WTC11 (cell line): ENCODE data around the gene TRMT11. TPM values are rescaled to one million over a fixed set of nuclear protein-coding genes. Genes with fewer than 3 reads are reported as not detected.

Experiments
- ATAC-seq: fragments of 200-7000 bp; cut with Tn5 transposase; 2 replicates; pipeline ENCODE4 v1.10.0; 2021; ENCODE audit warnings: mild to moderate bottlenecking, moderate library complexity
- CTCF ChIA-PET: fragments of 300-600 bp; sonication (Branson Sonifier 250); formaldehyde crosslinking; loops from one replicate; lab custom pipeline; 2021; ENCODE audit warnings: antibody characterized with exemption; lab: Charles Lee
- POLR2A ChIA-PET: fragments of 350-600 bp; sonication (Branson Sonifier 250); formaldehyde crosslinking; loops from one replicate; lab custom pipeline; 2021; ENCODE audit warnings: antibody characterized with exemption; lab: Charles Lee
- DNase-seq: peaks from one replicate; pipeline ENCODE4 v3.0.0; 2021; ENCODE audit warnings: low spot score
- H3K27ac Mint-ChIP-seq: 2 replicates; pipeline ENCODE4 v1.8.0; 2021; ENCODE audit warnings: mixed read lengths
- H3K27me3 Mint-ChIP-seq: 2 replicates; pipeline ENCODE4 v1.8.0; 2021; ENCODE audit warnings: low read depth, mild to moderate bottlenecking, moderate library complexity, mixed read lengths
- H3K36me3 Mint-ChIP-seq: 2 replicates; pipeline ENCODE4 v1.8.0; 2021; ENCODE audit warnings: mixed read lengths
- H3K4me1 Mint-ChIP-seq: 2 replicates; pipeline ENCODE4 v1.8.0; 2022; ENCODE audit warnings: mixed read lengths
- H3K4me3 Mint-ChIP-seq: 2 replicates; pipeline ENCODE4 v1.8.0; 2021; ENCODE audit warnings: mild to moderate bottlenecking, moderate library complexity, mixed read lengths
- H3K9me3 Mint-ChIP-seq: 2 replicates; pipeline ENCODE4 v1.8.0; 2021; ENCODE audit warnings: mixed read lengths
- ATF1 ChIP-seq: sonication (generic); formaldehyde crosslinking; IDR thresholded peaks from 2 replicates; pipeline ENCODE4 v1.8.1; 2023; ENCODE audit warnings: mild to moderate bottlenecking, moderate library complexity, missing genetic modification reagents
- CBFB ChIP-seq: sonication (generic); formaldehyde crosslinking; IDR thresholded peaks from 2 replicates; pipeline ENCODE4 v1.8.1; 2022; ENCODE audit warnings: mild to moderate bottlenecking, low read depth, missing genetic modification reagents
- ELF4 ChIP-seq: sonication (generic); formaldehyde crosslinking; IDR thresholded peaks from 2 replicates; pipeline ENCODE4 v1.8.1; 2022; ENCODE audit warnings: low read depth, mild to moderate bottlenecking, moderate library complexity, missing genetic modification reagents
- GABPB1 ChIP-seq: sonication (generic); formaldehyde crosslinking; IDR thresholded peaks from 2 replicates; pipeline ENCODE4 v1.8.1; 2023; ENCODE audit warnings: mild to moderate bottlenecking, missing genetic modification reagents
- JAZF1 ChIP-seq: fragments of 250-450 bp; sonication (Bioruptor Pico); IDR thresholded peaks from 2 replicates; pipeline ENCODE4 v1.9.0; 2021; ENCODE audit warnings: moderate library complexity, mild to moderate bottlenecking, inconsistent platforms
- KAT7 ChIP-seq: sonication (generic); formaldehyde crosslinking; IDR thresholded peaks from 2 replicates; pipeline ENCODE4 v1.8.1; 2023; ENCODE audit warnings: missing genetic modification reagents, mild to moderate bottlenecking, borderline replicate concordance
- MYBL2 ChIP-seq: sonication (generic); formaldehyde crosslinking; IDR thresholded peaks from 2 replicates; pipeline ENCODE4 v1.8.1; 2023; ENCODE audit warnings: mild to moderate bottlenecking, moderate library complexity, missing genetic modification reagents
- NR1H2 ChIP-seq: sonication (generic); formaldehyde crosslinking; IDR thresholded peaks from 2 replicates; pipeline ENCODE4 v1.9.0; 2021; ENCODE audit warnings: mild to moderate bottlenecking, moderate library complexity, missing genetic modification reagents
- OVOL2 ChIP-seq: fragments of 250-450 bp; sonication (Bioruptor Pico); IDR thresholded peaks from 2 replicates; pipeline ENCODE4 v1.9.0; 2021; ENCODE audit warnings: mild to moderate bottlenecking, borderline replicate concordance
- RELA ChIP-seq: sonication (generic); formaldehyde crosslinking; IDR thresholded peaks from 2 replicates; pipeline ENCODE4 v1.8.1; 2022; ENCODE audit warnings: missing genetic modification reagents, mild to moderate bottlenecking, borderline replicate concordance
- TCF7 ChIP-seq: sonication (generic); formaldehyde crosslinking; IDR thresholded peaks from 2 replicates; pipeline ENCODE4 v1.8.0; 2022; ENCODE audit warnings: mild to moderate bottlenecking, low read depth, missing genetic modification reagents, moderate library complexity
- TEAD1 ChIP-seq: sonication (generic); formaldehyde crosslinking; IDR thresholded peaks from 2 replicates; pipeline ENCODE4 v1.8.0; 2022; ENCODE audit warnings: mild to moderate bottlenecking, missing genetic modification reagents
- USF1 ChIP-seq: sonication (generic); formaldehyde crosslinking; IDR thresholded peaks from 2 replicates; pipeline ENCODE4 v1.8.0; 2022; ENCODE audit warnings: mild to moderate bottlenecking, missing genetic modification reagents
- ZBTB43 ChIP-seq: sonication (generic); formaldehyde crosslinking; IDR thresholded peaks from 2 replicates; pipeline ENCODE4 v1.8.1; 2023; ENCODE audit warnings: mild to moderate bottlenecking, missing genetic modification reagents
- ZNF138 ChIP-seq: sonication (generic); formaldehyde crosslinking; conservative IDR thresholded peaks from 2 replicates; pipeline ENCODE4 v1.8.1; 2022; ENCODE audit warnings: mild to moderate bottlenecking, moderate library complexity, missing genetic modification reagents
- ZNF671 ChIP-seq: fragments of 250-450 bp; sonication (Bioruptor Pico); IDR thresholded peaks from 2 replicates; pipeline ENCODE4 v1.8.0; 2021; ENCODE audit warnings: mild to moderate bottlenecking
- total RNA-seq: library from RNA; stranded (reverse); gene quantifications from 3 replicates; pipeline ENCODE4 v1.2.3, GENCODE V29; 2021
- TF ChIP-seq, protein P1 (sequence below): fragments of 250-450 bp; sonication (Bioruptor Pico); IDR thresholded peaks from 2 replicates; pipeline ENCODE4 v1.9.0; 2021; ENCODE audit warnings: moderate library complexity, mild to moderate bottlenecking, inconsistent platforms, borderline replicate concordance
- TF ChIP-seq, protein P2 (sequence below): fragments of 250-450 bp; sonication (Bioruptor Pico); IDR thresholded peaks from 2 replicates; pipeline ENCODE4 v1.9.0; 2021; ENCODE audit warnings: mild to moderate bottlenecking, borderline replicate concordance
- TF ChIP-seq, protein P3 (sequence below): sonication (generic); formaldehyde crosslinking; IDR thresholded peaks from 2 replicates; pipeline ENCODE4 v1.8.1; 2022; ENCODE audit warnings: low read depth, mild to moderate bottlenecking, moderate library complexity, missing genetic modification reagents, borderline replicate concordance
- TF ChIP-seq, protein P4 (sequence below): fragments of 200-600 bp; IDR thresholded peaks from 2 replicates; pipeline ENCODE4 v1.8.0; 2022; ENCODE audit warnings: antibody characterized with exemption

Gene TRMT11
- total RNA-seq, 1 experiment from 2014 or later, result 32.3 TPM

DNA sequence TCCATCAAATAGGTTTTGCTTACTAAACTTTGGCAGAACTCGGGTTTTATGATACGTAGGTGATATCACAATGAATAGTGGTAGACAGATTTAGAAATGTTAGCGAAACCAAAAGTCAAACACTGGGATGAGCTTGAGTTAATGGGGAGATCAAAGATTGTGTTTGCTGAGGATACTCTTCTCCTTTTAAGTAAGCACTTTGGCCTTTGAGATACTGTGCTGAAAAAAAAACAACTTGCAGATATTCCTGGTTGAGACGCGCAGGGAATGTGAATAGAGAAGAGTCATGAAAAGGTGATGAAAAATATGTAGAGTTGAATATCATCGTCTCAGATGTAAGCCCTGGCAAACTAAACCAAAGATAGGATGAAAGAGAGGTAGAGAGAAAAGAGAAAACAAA, 48.3 kb downstream of the TRMT11 start:
- Mint-ChIP-seq H3K36me3 (peaks cover 18% of the 10 kb centered on the region), H3K27me3 (no peaks in the 10 kb centered on the region), H3K27ac (no peak overlapping the region), H3K4me1 (peaks cover 10% of the 10 kb centered on the region), H3K4me3 (no peak overlapping the region), H3K9me3 (no peaks in the 10 kb centered on the region)
- ATAC-seq, result no peak
- TF ChIP-seq ATF1 (CRISPR knock-in tag) (no peak), RELA (CRISPR knock-in tag) (no peak), ELF4 (no peak), NR1H2 (CRISPR knock-in tag) (no peak), GABPB1 (CRISPR knock-in tag) (no peak)
- CTCF ChIA-PET, result no interaction called here
- no peak for DNase-seq
- POLR2A ChIA-PET, result no interaction called here

GRCh38 chr6:126035764-126036163, 49.4 kb downstream of the TRMT11 start:
- TF ChIP-seq ZBTB43 (CRISPR knock-in tag) (no peak), ZNF138 (CRISPR knock-in tag) (no peak), MYBL2 (no peak), TCF7 (CRISPR knock-in tag) (no peak), TEAD1 (CRISPR knock-in tag) (no peak), USF1 (no peak), CBFB (CRISPR knock-in tag) (no peak), JAZF1 (CRISPR knock-in tag) (no peak)
- TF ChIP-seq, protein P1, sequence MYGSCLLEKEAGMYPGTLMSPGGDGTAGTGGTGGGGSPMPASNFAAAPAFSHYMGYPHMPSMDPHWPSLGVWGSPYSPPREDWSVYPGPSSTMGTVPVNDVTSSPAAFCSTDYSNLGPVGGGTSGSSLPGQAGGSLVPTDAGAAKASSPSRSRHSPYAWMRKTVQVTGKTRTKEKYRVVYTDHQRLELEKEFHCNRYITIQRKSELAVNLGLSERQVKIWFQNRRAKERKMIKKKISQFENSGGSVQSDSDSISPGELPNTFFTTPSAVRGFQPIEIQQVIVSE (CRISPR knock-in tag), result no peak
- Mint-ChIP-seq H3K36me3 (peaks cover 21% of the 10 kb centered on the region), H3K27me3 (no peaks in the 10 kb centered on the region), H3K27ac (peak overlapping the region; percentile 18; the same call in 1 of the 2 replicates), H3K9me3 (no peaks in the 10 kb centered on the region), H3K4me1 (peaks cover 10% of the 10 kb centered on the region), H3K4me3 (no peak overlapping the region)
- ChIA-PET CTCF (interaction anchor here (0.9 to 1.0 kb wide), 2 partner anchors 20 to 621 kb away, joined by 3 read pairs; no protein-coding TSS in a partner anchor), POLR2A (no interaction called here)
- DNase-seq (no peak), ATAC-seq (no peak)

GRCh38 chr6:126038234-126038633, 51.9 kb downstream of the TRMT11 start:
- Mint-ChIP-seq H3K9me3 (peaks cover 5% of the 10 kb centered on the region), H3K27me3 (no peaks in the 10 kb centered on the region), H3K4me1 (peaks cover 10% of the 10 kb centered on the region), H3K27ac (no peak overlapping the region), H3K4me3 (no peak overlapping the region), H3K36me3 (peaks cover 41% of the 10 kb centered on the region)
- ATAC-seq (no peak), DNase-seq (no peak)
- ChIA-PET POLR2A (no interaction called here), CTCF (no interaction called here)
- TF ChIP-seq, protein P2, sequence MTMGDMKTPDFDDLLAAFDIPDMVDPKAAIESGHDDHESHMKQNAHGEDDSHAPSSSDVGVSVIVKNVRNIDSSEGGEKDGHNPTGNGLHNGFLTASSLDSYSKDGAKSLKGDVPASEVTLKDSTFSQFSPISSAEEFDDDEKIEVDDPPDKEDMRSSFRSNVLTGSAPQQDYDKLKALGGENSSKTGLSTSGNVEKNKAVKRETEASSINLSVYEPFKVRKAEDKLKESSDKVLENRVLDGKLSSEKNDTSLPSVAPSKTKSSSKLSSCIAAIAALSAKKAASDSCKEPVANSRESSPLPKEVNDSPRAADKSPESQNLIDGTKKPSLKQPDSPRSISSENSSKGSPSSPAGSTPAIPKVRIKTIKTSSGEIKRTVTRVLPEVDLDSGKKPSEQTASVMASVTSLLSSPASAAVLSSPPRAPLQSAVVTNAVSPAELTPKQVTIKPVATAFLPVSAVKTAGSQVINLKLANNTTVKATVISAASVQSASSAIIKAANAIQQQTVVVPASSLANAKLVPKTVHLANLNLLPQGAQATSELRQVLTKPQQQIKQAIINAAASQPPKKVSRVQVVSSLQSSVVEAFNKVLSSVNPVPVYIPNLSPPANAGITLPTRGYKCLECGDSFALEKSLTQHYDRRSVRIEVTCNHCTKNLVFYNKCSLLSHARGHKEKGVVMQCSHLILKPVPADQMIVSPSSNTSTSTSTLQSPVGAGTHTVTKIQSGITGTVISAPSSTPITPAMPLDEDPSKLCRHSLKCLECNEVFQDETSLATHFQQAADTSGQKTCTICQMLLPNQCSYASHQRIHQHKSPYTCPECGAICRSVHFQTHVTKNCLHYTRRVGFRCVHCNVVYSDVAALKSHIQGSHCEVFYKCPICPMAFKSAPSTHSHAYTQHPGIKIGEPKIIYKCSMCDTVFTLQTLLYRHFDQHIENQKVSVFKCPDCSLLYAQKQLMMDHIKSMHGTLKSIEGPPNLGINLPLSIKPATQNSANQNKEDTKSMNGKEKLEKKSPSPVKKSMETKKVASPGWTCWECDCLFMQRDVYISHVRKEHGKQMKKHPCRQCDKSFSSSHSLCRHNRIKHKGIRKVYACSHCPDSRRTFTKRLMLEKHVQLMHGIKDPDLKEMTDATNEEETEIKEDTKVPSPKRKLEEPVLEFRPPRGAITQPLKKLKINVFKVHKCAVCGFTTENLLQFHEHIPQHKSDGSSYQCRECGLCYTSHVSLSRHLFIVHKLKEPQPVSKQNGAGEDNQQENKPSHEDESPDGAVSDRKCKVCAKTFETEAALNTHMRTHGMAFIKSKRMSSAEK, result no peak
- no peak for TF ChIP-seq NR1H2 (CRISPR knock-in tag)
- no peak for TF ChIP-seq ZNF671
- TF ChIP-seq, protein P3, sequence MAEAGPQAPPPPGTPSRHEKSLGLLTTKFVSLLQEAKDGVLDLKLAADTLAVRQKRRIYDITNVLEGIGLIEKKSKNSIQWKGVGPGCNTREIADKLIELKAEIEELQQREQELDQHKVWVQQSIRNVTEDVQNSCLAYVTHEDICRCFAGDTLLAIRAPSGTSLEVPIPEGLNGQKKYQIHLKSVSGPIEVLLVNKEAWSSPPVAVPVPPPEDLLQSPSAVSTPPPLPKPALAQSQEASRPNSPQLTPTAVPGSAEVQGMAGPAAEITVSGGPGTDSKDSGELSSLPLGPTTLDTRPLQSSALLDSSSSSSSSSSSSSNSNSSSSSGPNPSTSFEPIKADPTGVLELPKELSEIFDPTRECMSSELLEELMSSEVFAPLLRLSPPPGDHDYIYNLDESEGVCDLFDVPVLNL (CRISPR knock-in tag), result no peak
- TF ChIP-seq, protein P4, sequence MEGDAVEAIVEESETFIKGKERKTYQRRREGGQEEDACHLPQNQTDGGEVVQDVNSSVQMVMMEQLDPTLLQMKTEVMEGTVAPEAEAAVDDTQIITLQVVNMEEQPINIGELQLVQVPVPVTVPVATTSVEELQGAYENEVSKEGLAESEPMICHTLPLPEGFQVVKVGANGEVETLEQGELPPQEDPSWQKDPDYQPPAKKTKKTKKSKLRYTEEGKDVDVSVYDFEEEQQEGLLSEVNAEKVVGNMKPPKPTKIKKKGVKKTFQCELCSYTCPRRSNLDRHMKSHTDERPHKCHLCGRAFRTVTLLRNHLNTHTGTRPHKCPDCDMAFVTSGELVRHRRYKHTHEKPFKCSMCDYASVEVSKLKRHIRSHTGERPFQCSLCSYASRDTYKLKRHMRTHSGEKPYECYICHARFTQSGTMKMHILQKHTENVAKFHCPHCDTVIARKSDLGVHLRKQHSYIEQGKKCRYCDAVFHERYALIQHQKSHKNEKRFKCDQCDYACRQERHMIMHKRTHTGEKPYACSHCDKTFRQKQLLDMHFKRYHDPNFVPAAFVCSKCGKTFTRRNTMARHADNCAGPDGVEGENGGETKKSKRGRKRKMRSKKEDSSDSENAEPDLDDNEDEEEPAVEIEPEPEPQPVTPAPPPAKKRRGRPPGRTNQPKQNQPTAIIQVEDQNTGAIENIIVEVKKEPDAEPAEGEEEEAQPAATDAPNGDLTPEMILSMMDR, result no peak
- no peak for TF ChIP-seq KAT7 (CRISPR knock-in tag)
- TF ChIP-seq OVOL2, result no peak
- no peak for TF ChIP-seq MYBL2
